Measurements from ENCODE around the gene BTBD2.

The BTBD2 gene

GRCh38 chr19:2057484-2058469 lies 42.3 kb upstream of the BTBD2 start:
- Histone ChIP-seq H3K9me3 (ENCODE audit: insufficient read depth, low read depth, low read length) (no peaks in the 10 kb centered on the region), H3K36me3 (ENCODE audit: insufficient read depth, low read depth, low read length) (no peaks in the 10 kb centered on the region), H3K27ac (ENCODE audit: low read length) (no peak overlapping the region), H3K4me3 (ENCODE audit: low read length) (no peak overlapping the region), H3K4me1 (ENCODE audit: insufficient read depth, low read length) (peaks cover 11% of the 10 kb centered on the region; the same call in 1 of the 2 replicates), H3K9ac (ENCODE audit: low read depth, low read length) (no peak overlapping the region; the same call in 1 of the 2 replicates), H3K27me3 (ENCODE audit: insufficient read depth, low read length) (no peaks in the 10 kb centered on the region)

GRCh38 chr19:2056837-2057192 lies 41.3 kb upstream of the BTBD2 start:
- peaks cover 11% of the 10 kb centered on the region; the same call in 1 of the 2 replicates for H3K4me1 ChIP-seq (ENCODE audit: insufficient read depth, low read length)
- no peaks in the 10 kb centered on the region for H3K9me3 ChIP-seq (ENCODE audit: insufficient read depth, low read depth, low read length)
- H3K4me3 ChIP-seq (ENCODE audit: low read length), result no peak overlapping the region
- no peaks in the 10 kb centered on the region for H3K27me3 ChIP-seq (ENCODE audit: insufficient read depth, low read length)
- H3K27ac ChIP-seq (ENCODE audit: low read length), result no peak overlapping the region
- H3K36me3 ChIP-seq (ENCODE audit: insufficient read depth, low read depth, low read length), result no peaks in the 10 kb centered on the region
- H3K9ac ChIP-seq (ENCODE audit: low read depth, low read length), result no peak overlapping the region

GRCh38 chr19:2055931-2056836 lies 40.7 kb upstream of the BTBD2 start:
- H3K9ac ChIP-seq (ENCODE audit: low read depth, low read length), result peak overlapping the region; percentile 37; the same call in 1 of the 2 replicates

GRCh38 chr19:2054763-2055162 lies 39.2 kb upstream of the BTBD2 start:
- H3K9ac ChIP-seq (ENCODE audit: low read depth, low read length), result no peak overlapping the region
- no peak overlapping the region for H3K4me3 ChIP-seq (ENCODE audit: low read length)
- no peak overlapping the region for H3K27ac ChIP-seq (ENCODE audit: low read length)
- peaks cover under 1% of the 10 kb centered on the region; the same call in 1 of the 2 replicates for H3K4me1 ChIP-seq (ENCODE audit: insufficient read depth, low read length)
- H3K27me3 ChIP-seq (ENCODE audit: insufficient read depth, low read length), result no peaks in the 10 kb centered on the region
- no peaks in the 10 kb centered on the region for H3K36me3 ChIP-seq (ENCODE audit: insufficient read depth, low read depth, low read length)
- no peaks in the 10 kb centered on the region for H3K9me3 ChIP-seq (ENCODE audit: insufficient read depth, low read depth, low read length)

More at GRCh38 chr19:2055931-2056836, 40.7 kb upstream of the BTBD2 start:
- Histone ChIP-seq H3K4me1 (ENCODE audit: insufficient read depth, low read length) (peaks cover 11% of the 10 kb centered on the region; the same call in 1 of the 2 replicates), H3K27me3 (ENCODE audit: insufficient read depth, low read length) (no peaks in the 10 kb centered on the region), H3K36me3 (ENCODE audit: insufficient read depth, low read depth, low read length) (no peaks in the 10 kb centered on the region), H3K4me3 (ENCODE audit: low read length) (no peak overlapping the region), H3K27ac (ENCODE audit: low read length) (no peak overlapping the region), H3K9me3 (ENCODE audit: insufficient read depth, low read depth, low read length) (no peaks in the 10 kb centered on the region)

- Histone ChIP-seq H3K27ac (ENCODE audit: low read length) (no peak overlapping the region), H3K27me3 (ENCODE audit: insufficient read depth, low read length) (no peaks in the 10 kb centered on the region), H3K4me3 (ENCODE audit: low read length) (no peak overlapping the region), H3K9ac (ENCODE audit: low read depth, low read length) (no peak overlapping the region), H3K36me3 (ENCODE audit: insufficient read depth, low read depth, low read length) (peaks cover 8% of the 10 kb centered on the region), H3K4me1 (ENCODE audit: insufficient read depth, low read length) (no peaks in the 10 kb centered on the region; the same call in 1 of the 2 replicates), H3K9me3 (ENCODE audit: insufficient read depth, low read depth, low read length) (no peaks in the 10 kb centered on the region)
Measured at GRCh38 chr19:2053601-2054389, 38.3 kb upstream of the BTBD2 start.

GRCh38 chr19:2051773-2052704 lies 36.5 kb upstream of the BTBD2 start:
- Histone ChIP-seq H3K9me3 (ENCODE audit: insufficient read depth, low read depth, low read length) (no peaks in the 10 kb centered on the region), H3K27me3 (ENCODE audit: insufficient read depth, low read length) (no peaks in the 10 kb centered on the region), H3K27ac (ENCODE audit: low read length) (no peak overlapping the region), H3K4me3 (ENCODE audit: low read length) (peak overlapping the region; percentile 63; the same call in 1 of the 2 replicates), H3K9ac (ENCODE audit: low read depth, low read length) (peak overlapping the region; percentile 56; the same call in 1 of the 2 replicates), H3K36me3 (ENCODE audit: insufficient read depth, low read depth, low read length) (peaks cover 8% of the 10 kb centered on the region), H3K4me1 (ENCODE audit: insufficient read depth, low read length) (no peaks in the 10 kb centered on the region)

- H3K9ac ChIP-seq (ENCODE audit: low read depth, low read length), result peak within 1 kb of the TSS; percentile 84; the same call in 1 of the 2 replicates
- peak within 1 kb of the TSS; percentile 88 for H3K4me3 ChIP-seq (ENCODE audit: low read length)
- no peaks in the 10 kb centered on the region for H3K9me3 ChIP-seq (ENCODE audit: insufficient read depth, low read depth, low read length)
- H3K4me1 ChIP-seq (ENCODE audit: insufficient read depth, low read length), result no peaks in the 10 kb centered on the region
- H3K27ac ChIP-seq (ENCODE audit: low read length), result peak within 1 kb of the TSS; percentile 36
- H3K27me3 ChIP-seq (ENCODE audit: insufficient read depth, low read length), result no peaks in the 10 kb centered on the region
- peaks cover 8% of the 10 kb centered on the region for H3K36me3 ChIP-seq (ENCODE audit: insufficient read depth, low read depth, low read length)
Measured at GRCh38 chr19:2050991-2051772, 35.7 kb upstream of the BTBD2 start, which contains the start of gene MKNK2. Gene MKNK2 (minus strand): TSS chr19:2051244. CDS start chr19:2050851, 393 bp downstream.

GRCh38 chr19:2050349-2050990 lies 35.0 kb upstream of the BTBD2 start:
- H3K4me1 ChIP-seq (ENCODE audit: insufficient read depth, low read length), result no peaks in the 10 kb centered on the region
- peaks cover 8% of the 10 kb centered on the region for H3K36me3 ChIP-seq (ENCODE audit: insufficient read depth, low read depth, low read length)
- no peaks in the 10 kb centered on the region for H3K9me3 ChIP-seq (ENCODE audit: insufficient read depth, low read depth, low read length)
- H3K9ac ChIP-seq (ENCODE audit: low read depth, low read length), result peak overlapping the region; percentile 84; the same call in 1 of the 2 replicates
- H3K27ac ChIP-seq (ENCODE audit: low read length), result peak overlapping the region; percentile 36
- H3K4me3 ChIP-seq (ENCODE audit: low read length), result peak overlapping the region; percentile 88
- H3K27me3 ChIP-seq (ENCODE audit: insufficient read depth, low read length), result no peaks in the 10 kb centered on the region

GRCh38 chr19:2049741-2050348 lies 34.3 kb upstream of the BTBD2 start:
- Histone ChIP-seq H3K4me3 (ENCODE audit: low read length) (peak overlapping the region; percentile 88), H3K9ac (ENCODE audit: low read depth, low read length) (peak overlapping the region; percentile 84; the same call in 1 of the 2 replicates), H3K27ac (ENCODE audit: low read length) (peak overlapping the region; percentile 36), H3K27me3 (ENCODE audit: insufficient read depth, low read length) (no peaks in the 10 kb centered on the region), H3K9me3 (ENCODE audit: insufficient read depth, low read depth, low read length) (no peaks in the 10 kb centered on the region), H3K4me1 (ENCODE audit: insufficient read depth, low read length) (no peaks in the 10 kb centered on the region), H3K36me3 (ENCODE audit: insufficient read depth, low read depth, low read length) (peaks cover 8% of the 10 kb centered on the region)
